Embryonic facial prominence (tissue), 1 donor: Measurements from ENCODE around the gene AAR2.

ENCODE experiments used
- DNase-seq: peaks from one replicate; pipeline ENCODE4 v3.0.0-alpha.2; 2016; ENCODE audit errors: extremely low spot score

The AAR2 gene

DNA sequence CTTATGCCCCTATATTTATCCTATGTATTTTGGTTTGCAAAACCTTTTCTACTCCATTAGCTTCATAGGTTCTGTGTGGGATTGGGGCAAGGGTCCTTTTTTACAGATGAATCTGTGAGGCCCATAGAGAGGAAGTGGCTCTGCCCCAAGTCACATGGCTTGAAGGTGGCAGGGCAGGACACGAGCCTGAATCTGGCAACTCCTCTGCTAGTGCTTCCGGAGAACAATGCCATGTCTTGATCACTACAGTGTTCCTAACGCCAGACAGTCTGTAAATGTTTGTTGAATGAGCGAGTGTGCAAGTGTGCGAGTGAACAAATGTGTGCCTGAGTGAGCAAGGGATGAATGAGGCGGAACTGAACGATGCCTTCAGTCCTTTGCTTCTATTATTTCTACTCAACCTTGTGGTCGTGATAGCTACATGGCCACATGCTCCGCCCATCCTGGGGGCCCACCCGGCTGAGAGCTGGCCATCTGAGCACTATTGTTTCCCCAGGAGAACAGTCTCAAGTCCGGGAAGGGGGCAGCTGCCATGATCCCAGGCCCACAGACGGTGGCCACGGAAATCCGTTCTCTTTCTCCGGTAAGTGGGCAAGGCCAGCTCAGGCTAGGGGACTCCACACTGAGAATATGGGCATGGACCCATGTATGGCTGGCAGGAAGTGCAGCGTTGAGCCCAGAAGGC lies 17.8 kb upstream of the AAR2 start:
- DNase-seq: no peak

DNA sequence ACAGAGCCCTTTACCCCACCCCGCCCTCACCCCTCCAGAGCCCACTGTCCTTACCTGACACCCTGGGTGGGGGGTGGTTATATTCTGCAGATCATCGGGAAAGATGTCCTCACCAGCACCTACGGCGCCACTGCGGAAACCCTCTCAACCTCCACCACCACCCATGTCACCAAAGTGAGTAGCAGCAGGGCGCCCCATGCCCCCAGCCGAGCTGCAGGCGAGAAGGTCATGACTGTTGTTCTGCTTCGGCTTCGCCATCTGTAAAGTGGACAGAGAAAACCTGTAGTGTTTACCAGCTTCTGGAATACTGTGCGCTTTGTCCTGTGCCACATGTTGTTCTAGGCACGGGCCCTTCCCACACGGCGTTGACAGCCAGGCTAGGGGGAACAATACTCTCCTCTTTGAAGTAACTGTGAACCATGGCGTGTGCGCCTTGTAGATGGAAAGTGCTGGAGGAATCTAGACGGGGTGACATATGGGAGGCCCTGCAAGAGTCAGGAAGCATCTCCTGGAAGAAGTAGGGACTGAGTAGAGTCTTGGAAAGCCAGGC lies 16.5 kb upstream of the AAR2 start:
- no peak for DNase-seq

DNA sequence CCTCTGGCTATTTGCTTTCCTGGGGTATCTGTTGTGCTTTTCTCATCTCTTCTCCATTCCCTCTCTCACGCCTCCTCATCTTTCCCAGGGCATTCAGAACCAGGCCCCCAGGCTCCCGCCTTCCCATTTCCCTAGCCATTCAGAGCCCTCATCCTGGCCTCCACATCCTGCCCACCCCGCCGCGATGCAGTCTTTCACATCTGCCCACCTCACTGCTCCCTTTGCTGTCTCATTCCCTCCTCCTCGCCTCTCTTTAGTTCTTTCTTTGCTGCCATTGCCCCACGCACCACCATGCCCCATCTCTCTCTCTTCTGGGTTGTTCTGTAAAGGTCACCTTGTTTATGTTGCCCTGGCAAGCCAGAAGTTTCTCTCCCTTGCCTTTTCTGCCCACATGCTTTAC lies 10.6 kb upstream of the AAR2 start:
- no peak for DNase-seq

DNA sequence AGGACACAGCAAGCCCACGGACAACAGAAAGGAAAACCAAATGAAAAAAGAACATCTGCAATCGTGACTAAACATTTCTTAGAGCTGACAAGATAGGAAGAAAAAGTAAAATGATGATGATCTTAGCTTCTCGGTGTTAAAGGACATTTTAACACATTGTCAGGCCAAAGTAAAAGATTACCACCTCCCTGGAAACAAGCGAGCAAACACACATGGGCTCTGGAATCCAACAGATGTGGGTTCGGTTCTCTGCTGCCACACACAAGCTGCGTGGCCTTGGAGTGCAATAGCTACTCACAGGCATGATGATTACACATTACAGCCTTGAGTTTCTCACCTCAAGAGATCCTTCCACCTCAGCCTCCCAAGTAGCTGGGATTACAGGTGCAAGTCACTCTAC lies 7.5 kb upstream of the AAR2 start:
- DNase-seq: no peak

DNA sequence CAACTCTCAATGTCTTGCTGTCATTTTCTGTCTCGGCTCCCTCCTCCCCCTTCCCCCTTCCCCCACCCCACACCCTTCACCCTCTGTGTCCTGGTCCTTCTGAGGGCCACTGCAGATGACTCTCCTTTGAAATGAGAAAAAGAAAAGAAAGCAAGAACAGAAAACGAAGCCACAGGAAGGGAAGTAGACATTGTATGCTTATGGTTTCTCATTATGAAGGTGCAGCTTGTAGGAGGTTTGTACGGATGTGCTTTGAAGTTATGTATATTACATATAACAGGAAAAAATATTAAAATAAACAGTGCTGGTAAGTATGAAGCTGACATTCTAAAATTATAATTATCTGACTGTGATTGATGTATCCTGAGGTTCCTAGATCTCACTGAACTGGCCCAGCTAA lies 6.3 kb upstream of the AAR2 start:
- no peak for DNase-seq

DNA sequence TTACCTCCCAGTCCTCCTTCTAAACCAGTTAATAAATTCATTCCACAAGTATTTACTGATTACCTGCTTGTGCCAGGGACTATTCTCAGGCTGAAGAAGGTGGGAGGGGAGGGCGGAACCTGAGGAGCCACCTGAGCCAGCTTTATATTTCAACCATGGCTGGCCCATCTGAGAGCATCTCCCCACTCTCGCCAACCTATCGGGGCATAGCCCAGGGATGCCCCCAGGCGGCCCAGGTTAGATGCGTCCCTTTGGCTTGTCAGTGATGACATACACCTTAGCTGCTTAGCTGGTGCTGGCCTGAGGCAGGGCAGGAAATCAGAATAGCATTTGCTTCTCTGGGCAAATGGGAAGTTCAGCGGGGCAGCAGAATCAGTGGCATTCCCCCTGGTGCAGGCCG lies 4.9 kb upstream of the AAR2 start:
- DNase-seq: no peak

DNA sequence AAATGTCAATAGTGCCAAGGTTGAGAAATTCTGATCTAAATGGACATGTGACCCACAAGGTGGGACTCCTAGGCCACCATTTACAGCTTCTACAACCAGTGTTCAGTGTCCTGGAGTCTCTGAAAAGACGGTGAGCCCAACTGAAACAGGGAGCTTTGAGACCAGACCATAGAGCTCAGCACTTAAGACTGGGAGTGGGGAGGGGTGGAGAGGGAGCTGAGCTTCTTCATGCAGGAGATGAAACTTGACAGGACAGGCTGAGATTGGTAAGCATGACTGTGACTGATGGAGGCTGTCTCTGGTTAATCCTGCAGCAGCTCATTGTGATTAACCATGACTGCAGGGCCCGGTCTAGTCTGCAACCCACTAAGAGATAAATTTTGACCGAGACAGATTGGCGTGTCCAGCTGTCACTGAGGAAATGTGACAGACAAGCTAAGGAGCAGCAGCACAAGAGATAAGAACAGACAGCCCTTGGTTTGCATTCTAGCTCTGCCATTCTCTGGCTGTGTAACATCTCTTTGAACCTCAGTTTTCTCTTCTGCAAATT lies 1.4 kb upstream of the AAR2 start:
- DNase-seq: no peak

DNA sequence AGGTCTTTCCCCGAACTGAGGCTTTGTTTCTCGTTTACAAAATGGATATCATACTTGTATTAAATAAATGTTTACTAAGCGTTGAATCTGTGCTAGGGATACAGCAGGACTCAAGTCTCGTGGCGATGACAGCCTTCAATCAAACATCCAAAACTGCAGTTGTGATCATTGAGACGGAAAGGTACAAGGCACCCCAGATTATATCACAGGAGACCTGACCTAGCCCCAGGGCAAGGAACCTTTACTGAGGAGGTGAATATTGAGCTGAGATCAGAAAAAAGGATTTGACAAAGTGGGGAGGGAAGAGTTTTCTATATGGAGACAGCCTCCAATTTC lies 476 bp downstream of the AAR2 start:
- DNase-seq: no peak

DNA sequence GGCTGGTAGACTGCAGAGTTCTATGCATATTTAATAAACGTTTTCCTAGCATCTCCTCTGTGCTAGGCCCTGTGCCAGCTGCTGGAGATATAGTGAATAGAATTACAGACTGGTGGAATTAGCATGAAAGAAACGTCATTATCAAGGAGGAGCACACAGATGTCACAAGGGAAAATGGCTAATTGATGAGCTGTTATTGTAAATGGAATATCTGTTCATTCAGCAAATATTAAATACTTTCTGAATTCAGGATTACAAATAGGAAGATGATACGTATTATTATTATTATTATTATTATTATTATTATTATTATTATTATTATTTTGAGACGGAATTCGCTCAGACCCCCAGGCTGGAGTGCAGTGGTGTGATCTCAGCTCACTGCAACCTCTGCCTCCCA lies 1.2 kb downstream of the AAR2 start:
- no peak for DNase-seq

DNA sequence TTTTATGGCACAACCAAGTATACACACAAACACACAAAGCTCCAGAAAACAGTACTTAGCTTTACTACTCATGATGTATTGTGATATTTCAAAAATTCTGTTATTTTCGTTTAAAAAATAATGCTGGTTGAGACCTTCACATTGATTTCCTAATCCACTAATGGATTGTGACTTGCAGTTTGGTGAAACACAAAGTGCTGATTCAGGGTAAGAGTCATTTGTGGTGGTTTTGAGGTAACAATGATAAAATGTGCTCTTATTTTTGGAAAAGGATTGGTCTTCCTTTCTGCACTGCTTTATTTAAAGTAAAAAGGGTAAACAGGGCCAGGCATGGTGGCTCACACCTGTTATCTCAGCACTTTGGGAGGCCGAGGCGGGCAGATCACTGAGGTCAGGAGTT lies 1.9 kb downstream of the AAR2 start:
- no peak for DNase-seq

DNA sequence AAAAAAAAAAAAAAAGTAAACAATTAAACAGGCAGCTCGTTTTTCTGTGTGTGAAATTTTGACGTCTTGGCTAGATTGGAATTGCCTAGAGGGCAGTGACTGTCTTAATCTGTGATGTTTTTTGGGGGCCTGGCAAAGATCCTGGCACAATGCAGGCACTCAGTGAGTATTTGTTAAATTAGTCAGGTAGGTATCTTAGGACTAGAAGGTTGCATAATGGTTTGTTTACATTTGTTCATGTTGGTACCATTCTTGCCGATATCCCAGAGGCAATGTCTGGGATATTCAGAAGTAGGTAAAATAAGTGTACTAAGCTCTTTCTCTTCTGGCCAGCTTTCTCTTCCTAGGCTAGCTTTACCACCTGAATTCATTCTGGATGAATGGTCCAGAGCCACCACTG lies 2.5 kb downstream of the AAR2 start:
- no peak for DNase-seq

DNA sequence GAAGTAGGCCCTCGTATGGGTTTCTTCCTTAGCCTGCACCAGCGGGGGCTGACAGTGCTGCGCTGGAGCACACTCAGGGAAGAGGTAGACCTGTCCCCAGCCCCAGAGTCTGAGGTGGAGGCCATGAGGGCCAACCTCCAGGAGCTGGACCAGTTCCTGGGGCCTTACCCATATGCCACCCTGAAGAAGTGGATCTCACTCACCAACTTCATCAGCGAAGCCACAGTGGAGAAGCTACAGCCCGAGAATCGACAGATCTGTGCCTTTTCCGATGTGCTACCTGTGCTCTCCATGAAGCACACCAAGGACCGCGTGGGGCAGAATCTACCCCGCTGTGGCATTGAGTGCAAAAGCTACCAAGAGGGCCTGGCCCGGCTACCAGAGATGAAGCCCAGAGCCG lies 3.8 kb downstream of the AAR2 start:
- no peak for DNase-seq

DNA sequence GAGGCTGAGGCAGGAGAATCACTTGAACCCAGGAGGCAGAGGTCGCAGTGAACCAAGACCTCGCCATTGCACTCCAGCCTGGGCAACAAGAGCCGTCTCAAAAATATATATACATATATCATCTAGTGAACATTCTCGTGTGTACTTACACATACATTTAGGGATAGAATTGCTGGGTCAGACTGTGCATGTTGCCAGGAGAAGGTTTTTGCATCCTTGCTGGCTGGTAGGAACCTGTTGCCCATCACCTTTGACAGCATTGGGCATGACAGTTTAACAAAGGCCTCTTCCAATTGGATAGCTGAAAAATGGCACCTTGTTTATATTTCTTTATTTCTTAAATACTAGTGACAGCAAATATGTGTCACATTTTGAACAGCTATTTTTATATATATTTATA lies 5.4 kb downstream of the AAR2 start:
- no peak for DNase-seq

DNA sequence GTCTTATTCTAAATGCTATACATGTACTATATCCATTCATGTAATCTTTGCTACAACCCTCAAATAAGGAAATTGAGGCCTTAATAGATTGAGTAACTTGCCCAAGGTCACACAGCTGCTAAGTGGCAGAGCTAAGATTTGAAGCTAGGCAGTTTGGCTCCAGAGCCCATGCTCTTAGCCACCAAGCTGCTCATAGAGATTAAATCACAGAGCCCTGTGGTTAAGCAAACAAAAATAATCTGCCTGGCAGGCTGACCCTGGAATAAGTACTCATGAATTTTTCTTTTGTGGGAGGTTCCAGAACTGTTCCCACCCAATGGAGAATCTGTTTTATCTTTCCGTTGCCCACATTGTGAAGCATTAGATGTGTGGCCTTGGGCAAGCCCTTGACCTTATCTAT lies 7.4 kb downstream of the AAR2 start:
- DNase-seq: no peak

DNA sequence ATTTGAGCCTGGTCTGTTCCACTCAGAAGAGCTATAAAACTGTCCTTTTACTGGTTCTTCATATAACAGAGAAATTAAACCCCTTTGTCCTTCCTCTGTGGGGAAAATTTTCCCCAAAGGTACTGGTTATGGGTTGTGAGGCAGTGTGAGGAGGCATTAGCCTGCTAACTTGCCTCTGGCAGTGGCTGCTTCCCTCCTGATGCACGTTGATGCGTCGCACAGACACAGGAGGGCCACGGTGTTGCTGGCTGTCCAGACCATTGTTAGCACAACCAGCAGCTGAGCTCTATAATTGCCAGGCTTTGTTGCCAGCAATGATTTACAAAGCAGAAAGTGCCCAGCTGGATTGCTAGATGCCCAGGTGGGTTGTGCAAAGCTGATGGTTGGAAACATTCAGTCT lies 10.1 kb downstream of the AAR2 start:
- DNase-seq: no peak

DNA sequence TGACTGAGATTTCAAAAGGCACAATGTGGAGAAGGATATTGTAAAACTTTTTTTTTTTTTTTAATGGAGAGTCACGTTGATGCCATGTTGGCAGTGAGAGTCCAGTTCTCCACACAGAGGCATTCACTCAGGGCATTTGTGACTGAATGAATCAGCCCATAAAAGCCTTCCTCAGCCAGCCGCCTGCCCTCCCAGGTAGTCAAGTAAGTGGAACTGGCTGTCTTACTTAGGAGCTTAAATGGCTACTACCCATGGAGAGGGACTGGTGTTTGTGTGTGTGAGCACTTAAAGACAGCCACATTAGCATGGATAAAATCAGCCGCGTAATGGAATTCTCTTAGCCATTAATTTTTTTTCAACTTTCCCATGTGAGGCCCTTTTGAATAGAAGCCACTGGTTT lies 12.6 kb downstream of the AAR2 start:
- DNase-seq: no peak

DNA sequence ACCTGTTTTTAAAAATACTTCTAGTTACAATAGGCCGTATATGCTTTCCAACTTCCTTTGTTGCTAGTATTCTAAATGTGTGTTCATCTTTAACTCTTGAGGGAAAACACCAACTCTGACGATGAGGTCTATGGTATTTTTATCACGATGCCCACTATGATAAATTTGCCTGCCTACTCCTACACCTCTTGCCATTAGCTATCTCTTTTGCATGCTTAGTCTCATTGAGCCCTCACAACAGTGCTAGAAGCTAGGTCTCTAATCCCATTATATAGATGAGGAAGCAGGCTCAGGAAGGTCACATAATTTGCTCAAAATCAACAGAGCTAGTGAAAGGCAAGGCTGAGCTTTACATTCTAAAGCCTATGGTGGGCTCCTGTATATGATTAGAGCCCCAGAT lies 13.2 kb downstream of the AAR2 start:
- no peak for DNase-seq

DNA sequence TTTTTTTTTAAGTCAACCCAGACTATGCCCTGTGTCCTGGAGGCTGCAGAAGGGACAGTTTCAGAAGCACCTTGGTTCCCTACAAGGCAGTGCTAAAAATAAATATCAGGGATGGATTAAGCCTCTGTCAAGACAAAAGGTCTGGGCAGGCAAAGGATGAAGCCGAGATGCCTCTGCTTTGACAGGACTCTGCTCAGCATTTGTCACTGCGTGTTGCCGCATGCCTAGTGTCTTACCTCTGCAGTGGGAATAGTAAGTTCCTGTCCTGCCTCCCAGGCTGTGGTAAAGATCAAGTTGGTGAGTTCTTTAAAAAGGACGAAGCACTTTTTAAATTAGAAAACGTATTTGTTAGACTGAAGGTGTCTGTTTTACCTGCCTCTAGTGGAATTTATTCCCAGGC lies 15.1 kb downstream of the AAR2 start:
- no peak for DNase-seq

DNA sequence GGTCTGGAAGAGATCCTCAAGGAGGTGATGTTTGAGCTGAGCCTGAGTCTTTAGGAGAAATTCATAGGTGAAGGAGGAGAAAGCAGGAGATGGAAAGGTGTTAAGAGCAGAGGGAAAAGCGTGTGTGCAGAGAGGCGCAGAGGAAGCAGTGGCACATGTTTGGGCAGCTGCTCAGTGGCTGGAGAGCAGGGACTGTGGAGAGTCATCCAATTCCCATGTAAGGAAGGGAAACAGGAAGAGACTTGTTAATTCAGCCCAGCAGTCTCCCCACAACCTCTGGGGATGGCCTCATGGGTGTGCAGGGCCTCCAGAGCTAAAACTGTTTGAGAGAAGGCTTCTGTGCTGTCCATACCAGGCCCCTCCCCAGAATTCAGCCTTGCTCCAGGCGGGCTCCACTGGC lies 16.2 kb downstream of the AAR2 start:
- DNase-seq: no peak

DNA sequence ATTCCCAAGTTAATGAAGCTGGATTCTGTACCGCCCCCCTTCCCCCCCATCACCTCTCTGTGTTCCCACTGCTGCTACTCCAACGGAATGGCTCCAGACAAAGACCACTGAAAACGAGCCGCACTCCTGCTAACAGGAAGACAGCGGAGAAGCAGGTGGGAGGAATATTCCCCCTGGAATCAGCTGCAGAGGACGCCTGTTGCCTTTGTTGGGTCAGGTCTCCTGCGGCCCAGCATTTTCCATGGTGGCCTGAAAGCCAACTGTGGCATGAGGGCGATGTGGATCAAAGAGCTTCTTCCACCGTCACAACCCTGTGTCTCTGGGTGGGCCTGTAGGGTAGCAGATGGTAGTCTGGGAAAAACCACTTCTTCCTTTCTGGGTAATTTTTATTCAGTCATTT lies 16.8 kb downstream of the AAR2 start:
- no peak for DNase-seq

DNA sequence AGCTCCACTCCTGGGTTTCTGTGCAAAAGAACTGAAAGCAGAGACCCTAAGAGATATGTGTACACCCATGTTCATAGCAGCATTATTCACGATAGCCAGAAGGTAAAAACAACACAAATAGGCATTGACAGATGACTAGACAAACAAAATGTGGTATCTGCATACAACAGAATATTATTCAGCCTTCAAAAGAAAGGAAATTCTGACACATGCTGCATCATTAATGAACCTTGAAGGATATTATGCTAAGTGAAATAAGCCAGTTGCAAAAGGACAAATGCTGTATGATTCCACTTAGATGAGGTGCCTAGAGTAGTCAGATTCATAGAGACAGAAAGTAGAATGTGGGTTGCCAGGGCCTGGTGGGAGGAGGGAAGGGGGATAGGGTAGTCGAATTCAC lies 17.8 kb downstream of the AAR2 start:
- DNase-seq: no peak

DNA sequence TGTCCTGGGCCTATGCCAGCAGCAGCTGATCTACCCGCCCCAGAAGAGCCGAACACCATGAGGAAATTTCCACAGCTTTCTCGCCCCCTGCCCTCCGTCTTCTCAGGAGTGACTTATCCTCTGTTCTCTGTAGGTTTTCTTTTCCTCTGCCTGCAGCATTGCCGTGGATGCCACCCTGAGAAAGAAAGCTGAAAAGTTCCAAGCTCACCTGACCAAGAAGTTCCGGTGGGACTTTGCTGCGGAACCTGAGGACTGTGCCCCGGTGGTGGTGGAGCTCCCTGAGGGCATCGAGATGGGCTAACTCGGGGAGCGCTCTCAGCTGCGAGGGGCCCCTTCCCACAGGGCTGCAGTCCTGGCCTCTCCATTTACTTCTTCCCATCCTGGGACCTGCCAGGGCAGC lies 19.2 kb downstream of the AAR2 start:
- no peak for DNase-seq

DNA sequence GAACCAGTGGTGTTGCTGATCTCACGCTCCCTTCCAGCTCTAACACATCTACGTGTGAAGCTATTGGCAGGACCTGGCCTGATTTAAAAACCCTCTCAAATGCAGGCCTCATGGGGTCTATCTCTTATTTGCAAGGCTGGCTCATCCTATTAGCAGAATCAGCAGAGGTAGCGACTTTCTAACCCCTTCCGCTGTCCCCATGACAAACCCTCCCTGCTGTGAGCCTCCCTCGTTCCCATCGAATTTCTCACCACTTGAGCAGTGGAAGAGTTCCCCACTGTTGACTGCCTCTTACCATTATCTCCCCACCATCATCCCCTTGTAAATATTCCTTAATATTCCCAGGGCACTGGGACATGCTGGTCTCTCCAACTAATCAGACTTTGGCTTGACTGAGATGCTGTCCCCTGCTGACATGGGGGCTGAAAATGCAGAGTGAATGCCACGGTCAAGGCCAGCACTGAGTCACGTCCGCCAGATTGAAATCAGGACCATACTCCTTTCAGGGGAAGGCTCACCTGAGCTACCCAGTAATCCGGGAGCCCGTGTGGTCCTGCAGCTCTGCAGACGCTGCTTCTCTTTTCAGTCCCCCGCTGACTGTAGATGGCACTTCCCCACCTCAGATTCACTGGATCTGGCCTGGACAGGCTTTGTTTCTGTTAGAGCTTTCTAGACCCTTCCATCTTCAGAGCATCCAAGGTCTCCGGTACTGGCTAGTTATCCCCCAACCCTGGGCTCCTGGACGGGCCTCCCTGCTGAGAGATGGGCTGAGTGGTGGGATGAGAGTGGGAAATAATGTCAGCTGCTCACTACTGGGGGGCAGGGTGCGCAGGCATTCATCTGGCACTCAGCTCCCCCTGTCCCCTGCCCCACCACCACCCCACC lies 23.1 kb downstream of the AAR2 start:
- no peak for DNase-seq
